ENCODE measurements around the gene STAU1. TPM values are rescaled to one million over a fixed set of nuclear protein-coding genes. Genes with fewer than 3 reads are reported as not detected.
"Not testable (repeated sequence)": the region's sequence is repeated elsewhere in the genome, so short reads cannot be mapped to it uniquely, and the experiment has no call there.

Gene STAU1
- total RNA-seq, 1 donor from 2014 or later, result 72.5 TPM

DNA sequence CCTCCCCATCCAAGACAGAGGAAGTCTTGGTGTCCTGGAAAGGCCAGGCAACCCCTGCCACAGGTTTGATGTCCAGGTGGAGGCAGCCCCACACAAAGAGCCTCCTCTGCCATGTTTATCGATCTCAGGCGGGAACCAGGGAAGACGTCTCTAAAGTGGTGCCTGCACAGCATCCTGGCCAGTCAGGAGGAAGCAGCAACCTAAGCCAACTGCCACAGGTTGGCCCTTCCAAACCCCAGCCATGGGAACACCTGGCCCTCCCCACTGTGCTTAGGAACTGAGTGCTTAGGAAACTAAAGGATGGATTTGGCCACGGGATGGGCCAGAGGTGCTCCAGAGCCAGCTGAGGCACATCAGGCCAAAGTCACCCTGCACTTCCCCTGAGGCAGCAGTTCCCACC, 85.1 kb downstream of the STAU1 start:
- TF ChIP-seq, protein P1, sequence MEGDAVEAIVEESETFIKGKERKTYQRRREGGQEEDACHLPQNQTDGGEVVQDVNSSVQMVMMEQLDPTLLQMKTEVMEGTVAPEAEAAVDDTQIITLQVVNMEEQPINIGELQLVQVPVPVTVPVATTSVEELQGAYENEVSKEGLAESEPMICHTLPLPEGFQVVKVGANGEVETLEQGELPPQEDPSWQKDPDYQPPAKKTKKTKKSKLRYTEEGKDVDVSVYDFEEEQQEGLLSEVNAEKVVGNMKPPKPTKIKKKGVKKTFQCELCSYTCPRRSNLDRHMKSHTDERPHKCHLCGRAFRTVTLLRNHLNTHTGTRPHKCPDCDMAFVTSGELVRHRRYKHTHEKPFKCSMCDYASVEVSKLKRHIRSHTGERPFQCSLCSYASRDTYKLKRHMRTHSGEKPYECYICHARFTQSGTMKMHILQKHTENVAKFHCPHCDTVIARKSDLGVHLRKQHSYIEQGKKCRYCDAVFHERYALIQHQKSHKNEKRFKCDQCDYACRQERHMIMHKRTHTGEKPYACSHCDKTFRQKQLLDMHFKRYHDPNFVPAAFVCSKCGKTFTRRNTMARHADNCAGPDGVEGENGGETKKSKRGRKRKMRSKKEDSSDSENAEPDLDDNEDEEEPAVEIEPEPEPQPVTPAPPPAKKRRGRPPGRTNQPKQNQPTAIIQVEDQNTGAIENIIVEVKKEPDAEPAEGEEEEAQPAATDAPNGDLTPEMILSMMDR (IDR thresholded peaks at IDR 0.05; ENCODE audit: insufficient read depth, low read length, poor library complexity, severe bottlenecking), result no peak
- DNase-seq (ENCODE audit: low read depth), result no peak
- H3K27me3 ChIP-seq (ENCODE audit: control insufficient read depth, insufficient read depth, low read length), result no peaks in the 10 kb centered on the region
- H3K36me3 ChIP-seq (ENCODE audit: control insufficient read depth, insufficient read depth, low read length), result peaks cover 2% of the 10 kb centered on the region
- no peak overlapping the region for H3K4me3 ChIP-seq (ENCODE audit: low read depth, low read length)

DNA sequence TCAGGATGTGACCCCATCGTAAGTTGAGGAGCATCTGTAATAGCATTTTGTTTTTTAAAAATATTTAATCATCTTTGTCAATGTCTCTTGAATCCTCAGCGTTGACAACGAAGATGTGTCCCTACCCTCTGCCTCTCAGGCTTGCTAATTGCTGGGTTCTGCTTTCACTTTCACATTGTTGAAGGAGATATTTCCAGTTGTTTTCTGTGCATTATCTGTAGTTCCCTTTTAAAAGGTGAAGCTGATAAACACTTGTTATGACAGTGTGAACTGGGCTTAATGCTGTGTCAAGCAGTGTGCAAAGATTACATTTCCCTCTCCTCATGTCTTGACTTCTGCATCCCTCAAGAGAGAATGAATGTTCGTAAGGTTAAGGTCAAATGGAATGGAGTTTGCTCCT, 87.2 kb downstream of the STAU1 start:
- TF ChIP-seq, protein P1 (IDR thresholded peaks at IDR 0.05; ENCODE audit: insufficient read depth, low read length, poor library complexity, severe bottlenecking), result no peak
- Histone ChIP-seq H3K36me3 (ENCODE audit: control insufficient read depth, insufficient read depth, low read length) (peaks cover 2% of the 10 kb centered on the region), H3K4me3 (ENCODE audit: low read depth, low read length) (no peak overlapping the region), H3K27me3 (ENCODE audit: control insufficient read depth, insufficient read depth, low read length) (no peaks in the 10 kb centered on the region)
- DNase-seq (ENCODE audit: low read depth), result no peak

DNA sequence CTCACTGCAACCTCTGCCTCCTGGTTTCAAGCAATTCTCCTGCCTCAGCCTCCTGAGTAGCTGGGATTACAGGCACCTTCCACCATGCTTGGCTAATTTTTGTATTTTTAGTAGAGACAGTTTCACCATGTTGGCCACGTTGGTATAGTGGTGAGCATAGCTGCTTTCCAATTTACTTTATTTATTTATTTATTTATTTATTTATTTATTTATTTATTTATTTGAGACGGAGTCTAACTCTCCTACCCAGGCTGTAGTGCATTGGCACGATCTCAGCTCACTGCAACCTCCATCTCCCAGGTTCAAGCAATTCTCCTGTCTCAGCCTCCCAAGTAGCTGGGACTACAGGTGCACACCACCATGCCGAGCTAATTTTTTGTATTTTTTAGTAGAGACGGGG, 87.8 kb downstream of the STAU1 start:
- H3K4me3 ChIP-seq (ENCODE audit: low read depth, low read length); DNase-seq (ENCODE audit: low read depth); H3K36me3 ChIP-seq (ENCODE audit: control insufficient read depth, insufficient read depth, low read length); H3K27me3 ChIP-seq (ENCODE audit: control insufficient read depth, insufficient read depth, low read length): not testable (repeated sequence)

DNA sequence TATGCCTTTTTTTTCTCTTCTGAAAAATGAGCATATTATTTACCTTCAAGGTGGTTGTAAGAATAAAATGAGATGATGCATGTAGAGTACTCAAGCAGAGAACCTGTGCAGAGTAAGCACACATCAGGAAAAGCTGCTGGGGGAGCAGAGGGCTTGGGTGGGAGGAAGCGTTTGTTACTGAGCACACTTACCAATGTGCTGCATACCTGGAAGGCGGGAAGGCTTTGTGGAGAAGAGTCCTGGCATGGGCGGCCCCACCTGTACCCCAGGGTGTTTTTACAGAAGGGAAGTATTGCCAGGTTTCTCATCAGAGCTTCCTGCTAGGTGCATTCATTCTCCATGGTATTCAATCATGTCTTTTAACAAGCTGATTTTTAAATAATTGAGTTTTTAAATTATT, 89.1 kb downstream of the STAU1 start:
- DNase-seq (ENCODE audit: low read depth), result no peak
- Histone ChIP-seq H3K36me3 (ENCODE audit: control insufficient read depth, insufficient read depth, low read length) (peaks cover 3% of the 10 kb centered on the region), H3K27me3 (ENCODE audit: control insufficient read depth, insufficient read depth, low read length) (no peaks in the 10 kb centered on the region), H3K4me3 (ENCODE audit: low read depth, low read length) (no peak overlapping the region)
- TF ChIP-seq, protein P1 (IDR thresholded peaks at IDR 0.05; ENCODE audit: insufficient read depth, low read length, poor library complexity, severe bottlenecking), result no peak

DNA sequence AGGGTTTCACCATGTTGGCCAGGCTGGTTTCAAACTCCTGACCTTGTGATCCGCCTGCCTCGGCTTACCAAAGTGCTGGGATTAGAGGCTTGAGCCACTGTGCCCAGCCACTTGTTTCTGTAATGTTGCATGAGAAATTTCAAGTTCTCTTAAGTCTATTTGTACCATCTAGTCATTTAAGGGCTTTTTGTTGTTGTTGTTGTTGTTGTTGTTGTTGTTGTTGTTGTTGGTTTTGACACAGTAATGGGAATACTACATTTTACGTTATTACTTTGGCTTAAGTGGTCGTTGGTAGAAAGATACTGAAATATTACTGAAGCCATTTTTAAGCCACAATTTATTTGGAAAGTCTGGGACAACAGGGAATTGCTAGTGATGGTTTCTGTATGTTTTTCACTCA, 90.0 kb downstream of the STAU1 start:
- H3K4me3 ChIP-seq (ENCODE audit: low read depth, low read length), result no peak overlapping the region
- DNase-seq (ENCODE audit: low read depth), result no peak
- TF ChIP-seq, protein P1 (IDR thresholded peaks at IDR 0.05; ENCODE audit: insufficient read depth, low read length, poor library complexity, severe bottlenecking), result no peak
- no peaks in the 10 kb centered on the region for H3K27me3 ChIP-seq (ENCODE audit: control insufficient read depth, insufficient read depth, low read length)
- H3K36me3 ChIP-seq (ENCODE audit: control insufficient read depth, insufficient read depth, low read length), result peaks cover 3% of the 10 kb centered on the region

DNA sequence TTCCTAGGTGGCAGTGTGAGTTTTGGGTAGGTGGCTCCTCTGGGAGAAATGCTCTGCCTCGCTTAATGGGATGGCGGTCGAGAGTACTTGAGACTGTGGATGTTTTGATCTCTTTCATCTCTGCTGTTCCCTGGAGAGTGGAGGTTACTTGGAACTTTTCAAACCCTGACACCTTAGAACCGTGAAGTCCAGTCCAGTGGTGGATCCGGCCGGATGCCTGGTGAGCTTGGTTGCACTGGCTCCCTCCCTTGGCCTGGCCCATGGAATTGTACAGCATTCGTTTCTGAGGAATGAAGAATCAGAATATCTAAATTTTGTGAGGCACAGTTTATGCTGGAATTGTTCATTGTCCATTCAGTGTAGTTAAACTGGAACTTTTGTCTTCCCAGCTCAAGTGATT, 91.0 kb downstream of the STAU1 start:
- DNase-seq (ENCODE audit: low read depth), result no peak
- TF ChIP-seq, protein P1 (IDR thresholded peaks at IDR 0.05; ENCODE audit: insufficient read depth, low read length, poor library complexity, severe bottlenecking), result no peak
- H3K27me3 ChIP-seq (ENCODE audit: control insufficient read depth, insufficient read depth, low read length), result no peaks in the 10 kb centered on the region
- H3K4me3 ChIP-seq (ENCODE audit: low read depth, low read length), result no peak overlapping the region
- peaks cover 1% of the 10 kb centered on the region for H3K36me3 ChIP-seq (ENCODE audit: control insufficient read depth, insufficient read depth, low read length)

All from kidney epithelial cell (primary cell).